ENCODE results near the gene SDK2. TPM values are rescaled to one million over a fixed set of nuclear protein-coding genes. Genes with fewer than 3 reads are reported as not detected.

The SDK2 gene, protein sequence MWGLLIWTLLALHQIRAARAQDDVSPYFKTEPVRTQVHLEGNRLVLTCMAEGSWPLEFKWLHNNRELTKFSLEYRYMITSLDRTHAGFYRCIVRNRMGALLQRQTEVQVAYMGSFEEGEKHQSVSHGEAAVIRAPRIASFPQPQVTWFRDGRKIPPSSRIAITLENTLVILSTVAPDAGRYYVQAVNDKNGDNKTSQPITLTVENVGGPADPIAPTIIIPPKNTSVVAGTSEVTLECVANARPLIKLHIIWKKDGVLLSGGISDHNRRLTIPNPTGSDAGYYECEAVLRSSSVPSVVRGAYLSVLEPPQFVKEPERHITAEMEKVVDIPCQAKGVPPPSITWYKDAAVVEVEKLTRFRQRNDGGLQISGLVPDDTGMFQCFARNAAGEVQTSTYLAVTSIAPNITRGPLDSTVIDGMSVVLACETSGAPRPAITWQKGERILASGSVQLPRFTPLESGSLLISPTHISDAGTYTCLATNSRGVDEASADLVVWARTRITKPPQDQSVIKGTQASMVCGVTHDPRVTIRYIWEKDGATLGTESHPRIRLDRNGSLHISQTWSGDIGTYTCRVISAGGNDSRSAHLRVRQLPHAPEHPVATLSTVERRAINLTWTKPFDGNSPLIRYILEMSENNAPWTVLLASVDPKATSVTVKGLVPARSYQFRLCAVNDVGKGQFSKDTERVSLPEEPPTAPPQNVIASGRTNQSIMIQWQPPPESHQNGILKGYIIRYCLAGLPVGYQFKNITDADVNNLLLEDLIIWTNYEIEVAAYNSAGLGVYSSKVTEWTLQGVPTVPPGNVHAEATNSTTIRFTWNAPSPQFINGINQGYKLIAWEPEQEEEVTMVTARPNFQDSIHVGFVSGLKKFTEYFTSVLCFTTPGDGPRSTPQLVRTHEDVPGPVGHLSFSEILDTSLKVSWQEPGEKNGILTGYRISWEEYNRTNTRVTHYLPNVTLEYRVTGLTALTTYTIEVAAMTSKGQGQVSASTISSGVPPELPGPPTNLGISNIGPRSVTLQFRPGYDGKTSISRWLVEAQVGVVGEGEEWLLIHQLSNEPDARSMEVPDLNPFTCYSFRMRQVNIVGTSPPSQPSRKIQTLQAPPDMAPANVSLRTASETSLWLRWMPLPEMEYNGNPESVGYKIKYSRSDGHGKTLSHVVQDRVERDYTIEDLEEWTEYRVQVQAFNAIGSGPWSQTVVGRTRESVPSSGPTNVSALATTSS (N-terminal part only)
- total RNA-seq: 1 to 10 TPM; 1.5 to 5.6 TPM

DNA sequence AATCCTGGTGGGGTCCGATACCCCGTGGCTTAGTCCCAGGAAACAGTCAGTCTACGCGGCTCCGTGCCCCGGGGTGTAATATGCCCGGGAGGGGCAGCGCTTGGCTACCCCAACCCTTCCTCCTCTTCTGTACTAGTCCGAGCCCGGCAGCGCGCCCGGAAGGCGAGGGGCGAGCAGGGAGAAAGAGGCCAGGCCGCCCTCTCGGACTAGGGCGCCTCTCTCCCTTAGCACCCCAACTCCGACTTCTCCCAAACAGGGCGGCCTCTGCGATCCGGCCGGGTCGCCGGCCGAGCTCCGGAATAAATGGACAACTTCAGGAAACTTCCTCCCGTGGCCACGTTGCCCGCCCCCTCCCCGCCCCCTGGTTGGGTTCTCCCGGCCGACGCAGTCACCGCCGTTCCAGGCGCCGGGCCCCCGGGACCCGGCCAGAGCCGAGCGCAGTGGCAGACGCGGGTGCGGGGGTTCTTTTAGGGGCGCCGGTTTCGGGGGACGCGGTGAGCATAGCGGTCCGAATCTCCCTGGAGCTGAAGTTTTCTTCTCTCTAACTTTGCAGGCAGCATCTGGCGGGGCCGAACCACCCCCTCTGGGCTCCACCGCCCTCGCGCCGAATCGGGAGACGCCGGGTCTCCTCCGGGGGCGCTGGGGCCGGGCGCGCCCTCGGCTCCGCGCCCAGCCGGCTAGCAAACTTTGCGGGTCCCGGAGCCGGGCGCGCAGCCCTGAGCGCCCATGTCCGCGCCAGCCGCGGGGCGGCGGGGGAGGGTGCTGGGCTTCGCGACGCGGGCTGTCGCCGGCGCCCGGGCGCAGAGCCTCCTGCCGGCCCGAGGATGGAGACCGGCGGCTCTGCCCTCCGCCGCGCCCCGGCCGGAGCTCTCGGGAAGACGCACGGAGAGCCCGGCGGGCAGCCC, at the start of gene SDK2:
Gene SDK2 (minus strand): TSS at position 301 of the 905 bp plus-strand sequence. CDS start 357 bp downstream, outside the sequence.
- Histone ChIP-seq H3K27ac (peak within 1 kb of the TSS; percentile 45 to 46), H3K4me3 (peak within 1 kb of the TSS; percentile 39 to 59), H3K9me3 (no peaks in the 10 kb centered on the region), H3K27me3 (no peaks in the 10 kb centered on the region), H3K36me3 (no peaks in the 10 kb centered on the region), H3K4me1 (peaks cover 0 to 27% of the 10 kb centered on the region in 2 donors)
- DNase-seq (ENCODE audit: low spot score): no peak
- TF ChIP-seq CTCF (IDR thresholded peaks at IDR 0.05): no peak

DNA sequence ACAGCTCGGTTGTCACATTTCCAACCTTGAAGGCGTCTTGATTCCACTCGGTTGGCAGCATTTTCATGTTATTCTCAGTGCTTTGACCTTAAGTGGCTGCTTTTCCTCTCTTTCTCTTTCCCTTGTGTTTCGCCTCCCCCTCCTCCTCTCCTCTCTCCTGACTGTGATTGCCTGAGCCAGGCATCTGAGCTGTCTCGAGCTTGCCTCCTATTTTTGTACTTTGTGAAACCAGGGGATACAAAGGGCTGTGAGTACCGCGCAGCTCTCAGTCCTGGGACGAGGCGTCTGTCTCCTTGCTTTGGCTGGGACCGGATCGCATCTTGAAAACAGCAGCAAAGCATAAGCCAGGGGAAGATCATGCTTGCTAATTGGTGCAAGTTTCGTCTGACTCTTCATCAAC, 48.8 kb upstream of the SDK2 start:
- Histone ChIP-seq H3K27ac (no peak overlapping the region), H3K4me1 (no peaks in the 10 kb centered on the region), H3K27me3 (no peaks in the 10 kb centered on the region), H3K9me3 (no peaks in the 10 kb centered on the region), H3K36me3 (no peaks in the 10 kb centered on the region), H3K4me3 (no peak overlapping the region)
- peak; percentile 51 for DNase-seq (ENCODE audit: low spot score)
- TF ChIP-seq CTCF (IDR thresholded peaks at IDR 0.05): no peak

GRCh38 chr17:73691321-73691766, 47.1 kb upstream of the SDK2 start:
- no peaks in the 10 kb centered on the region for H3K27me3 ChIP-seq
- DNase-seq (ENCODE audit: low spot score): peak; percentile 9

GRCh38 chr17:73690676-73691075, 46.4 kb upstream of the SDK2 start:
- Histone ChIP-seq H3K27ac (no peak overlapping the region), H3K9me3 (no peaks in the 10 kb centered on the region), H3K4me1 (no peaks in the 10 kb centered on the region), H3K27me3 (no peaks in the 10 kb centered on the region), H3K36me3 (no peaks in the 10 kb centered on the region), H3K4me3 (no peak overlapping the region)
- no peak for DNase-seq (ENCODE audit: low spot score)
- no peak for TF ChIP-seq CTCF (IDR thresholded peaks at IDR 0.05)

More at GRCh38 chr17:73691321-73691766, 47.1 kb upstream of the SDK2 start:
- no peak overlapping the region for H3K4me3 ChIP-seq
- H3K27ac ChIP-seq: no peak overlapping the region
- TF ChIP-seq CTCF (IDR thresholded peaks at IDR 0.05): no peak
- no peaks in the 10 kb centered on the region for H3K4me1 ChIP-seq
- no peaks in the 10 kb centered on the region for H3K9me3 ChIP-seq
- H3K36me3 ChIP-seq: no peaks in the 10 kb centered on the region

Measured in right atrium auricular region (tissue), 2 donors.